Psoas muscle (tissue), 8 donors: ENCODE measurements around the gene BCAS3. TPM values are rescaled to one million over a fixed set of nuclear protein-coding genes. Genes with fewer than 3 reads are reported as not detected.

Experiments
- ATAC-seq, 4 donors: fragments of 200-7000 bp; cut with Tn5 transposase; one replicate each; pipeline ENCODE4 v1.9.1; 2020; ENCODE audit warnings: moderate library complexity in 3 of 4, mild to moderate bottlenecking in 2 of 4
- DNase-seq, 2 donors: peaks; one replicate each; pipeline ENCODE4 v3.0.0-alpha.2; 2020
- H3K27ac ChIP-seq: fragments of 200-600 bp; one replicate; pipeline ENCODE4 v1.8.0; 2022
- H3K27me3 ChIP-seq, 3 donors: fragments of 200-600 bp in 1 of 3; one replicate each; pipeline versions ENCODE4 v1.6.1 to v1.8.0; 2013 to 2022; ENCODE audit warnings: low read length in 2 of 3, mild to moderate bottlenecking in 2 of 3, moderate library complexity in 1 of 3; ENCODE audit not compliant: insufficient read depth in 3 of 3
- H3K36me3 ChIP-seq, 2 donors: fragments of 200-600 bp in 1 of 2; one replicate each; pipeline versions ENCODE4 v1.6.1 to v1.8.0; 2013 to 2022; ENCODE audit warnings: low read depth in 1 of 2, mild to moderate bottlenecking in 1 of 2, moderate library complexity in 1 of 2; ENCODE audit not compliant: insufficient read depth in 1 of 2
- H3K4me1 ChIP-seq: fragments of 200-600 bp; one replicate; pipeline ENCODE4 v1.8.0; 2022
- H3K4me3 ChIP-seq: fragments of 200-600 bp; one replicate; pipeline ENCODE4 v1.8.0; 2022; ENCODE audit warnings: mild to moderate bottlenecking
- H3K9me3 ChIP-seq: fragments of 200-600 bp; one replicate; pipeline ENCODE4 v1.8.0; 2022
- WGBS, 3 donors: extraction: QIAGEN DNeasy Blood & Tissue Kit; methylation state at CpG; one replicate each; pipeline versions ENCODE4 v1.1.6 to v1.1.7; 2013; 5-methylcytosine and 5-hydroxymethylcytosine counted together
- intact Hi-C, 2 donors: fragments of 100-400 bp; cut with DNase I; formaldehyde crosslinking; loops; one replicate each; pipeline versions ENCODE4 v1.11.0 to v1.14.2; 2022
- polyA plus RNA-seq, 3 donors: library from polyadenylated mRNA; stranded (reverse); fragments of 200-250 nt; gene quantifications; one replicate each; pipeline ENCODE4 v1.2.3, GENCODE V29; 2013
- total RNA-seq, 4 donors: library from RNA; stranded (reverse); fragmentation: NEBNext Ultra II Directional in 2 of 4; extraction: Animal tissue kit (Norgen Biotek cat#: 25700) in 2 of 4; gene quantifications; one replicate each; pipeline versions ENCODE4 v1.2.1 to v1.2.4, GENCODE V29; 2021 to 2023
- TF ChIP-seq, protein P1 (sequence below): fragments of 200-600 bp; IDR thresholded peaks from one replicate; pipeline ENCODE4 v1.8.0; 2022; ENCODE audit warnings: antibody characterized with exemption
- donor health status: healthy with polysubstance abuse.
- donor health status: DM: no; HTN: no; CAD: no; lungs with moderate emphysema.
- donor health status: Bipolar disorder and iron deficiency.
- donor health status: healthy.
- donor health status: DM: yes; HTN: yes; CAD: no.
- donor health status: DM: no; HTN: no; CAD: no.
- donor health status: DM: no; HTN: no; CAD: no.
- donor health status: DM: yes; HTN: yes; CAD: no.

BCAS3 gene
- total and polyA plus RNA-seq, 7 donors = 2.4 to 28.8 (median 15.0) TPM

DNA sequence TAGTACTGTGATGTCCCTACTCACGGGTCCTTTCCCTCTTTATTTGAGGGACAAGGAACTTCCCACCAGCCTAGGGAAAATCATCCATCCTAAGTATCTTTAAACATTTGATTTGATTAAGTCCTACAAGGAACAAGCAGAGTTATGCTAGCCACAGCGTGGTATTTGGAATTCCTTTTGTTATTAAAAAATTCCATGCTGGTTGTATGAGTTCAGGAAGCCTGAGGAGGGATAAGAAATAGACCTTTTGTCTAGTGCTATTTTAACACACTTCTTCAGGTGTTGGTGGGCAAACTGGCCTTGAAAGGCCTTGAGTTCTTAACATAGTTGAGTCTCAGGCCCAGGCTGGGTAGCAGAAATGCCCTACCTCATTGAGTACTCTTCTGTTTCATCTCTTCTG lies 616.6 kb downstream of the BCAS3 start:
- TF ChIP-seq, protein P1, sequence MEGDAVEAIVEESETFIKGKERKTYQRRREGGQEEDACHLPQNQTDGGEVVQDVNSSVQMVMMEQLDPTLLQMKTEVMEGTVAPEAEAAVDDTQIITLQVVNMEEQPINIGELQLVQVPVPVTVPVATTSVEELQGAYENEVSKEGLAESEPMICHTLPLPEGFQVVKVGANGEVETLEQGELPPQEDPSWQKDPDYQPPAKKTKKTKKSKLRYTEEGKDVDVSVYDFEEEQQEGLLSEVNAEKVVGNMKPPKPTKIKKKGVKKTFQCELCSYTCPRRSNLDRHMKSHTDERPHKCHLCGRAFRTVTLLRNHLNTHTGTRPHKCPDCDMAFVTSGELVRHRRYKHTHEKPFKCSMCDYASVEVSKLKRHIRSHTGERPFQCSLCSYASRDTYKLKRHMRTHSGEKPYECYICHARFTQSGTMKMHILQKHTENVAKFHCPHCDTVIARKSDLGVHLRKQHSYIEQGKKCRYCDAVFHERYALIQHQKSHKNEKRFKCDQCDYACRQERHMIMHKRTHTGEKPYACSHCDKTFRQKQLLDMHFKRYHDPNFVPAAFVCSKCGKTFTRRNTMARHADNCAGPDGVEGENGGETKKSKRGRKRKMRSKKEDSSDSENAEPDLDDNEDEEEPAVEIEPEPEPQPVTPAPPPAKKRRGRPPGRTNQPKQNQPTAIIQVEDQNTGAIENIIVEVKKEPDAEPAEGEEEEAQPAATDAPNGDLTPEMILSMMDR = no peak
- 91 to 94% (median 91%) methylated on average over 2 of the region's 2 CpGs for WGBS, 3 donors
- Histone ChIP-seq H3K4me1 (peaks cover 8% of the 10 kb centered on the region), H3K9me3 (no peaks in the 10 kb centered on the region), H3K27ac (no peak overlapping the region), H3K27me3 (no peaks in the 10 kb centered on the region), H3K36me3 (no peaks in the 10 kb centered on the region), H3K4me3 (no peak overlapping the region)
- intact Hi-C loops = no loop called here
- DNase-seq = no peak
- ATAC-seq = no peak

DNA sequence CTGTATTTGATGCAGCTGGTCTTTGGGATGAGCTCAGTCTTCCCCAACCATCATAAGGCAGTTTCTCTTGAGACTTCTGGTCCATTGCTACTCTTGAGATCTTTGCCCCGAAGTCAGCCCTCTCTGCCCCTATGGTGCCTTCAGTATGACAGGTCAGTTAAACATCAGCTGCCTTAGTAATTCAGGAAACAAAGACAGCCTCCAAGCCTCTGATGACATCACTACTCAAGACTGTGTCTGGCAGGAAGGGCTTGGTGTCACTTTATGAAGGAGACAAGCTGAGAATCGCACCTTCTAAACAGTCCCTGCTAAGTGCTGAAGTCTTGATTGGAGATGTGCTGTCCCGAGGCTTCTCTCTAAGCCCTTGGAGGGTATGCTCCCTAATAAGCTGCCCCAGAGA lies 617.1 kb downstream of the BCAS3 start:
- peaks cover 8% of the 10 kb centered on the region for H3K4me1 ChIP-seq
- ATAC-seq (no peak), DNase-seq (no peak)
- TF ChIP-seq, protein P1 = no peak
- no peaks in the 10 kb centered on the region for H3K36me3 ChIP-seq
- 65 to 68% (median 67%) methylated on average over 3 of the region's 3 CpGs for WGBS, 3 donors
- H3K27ac ChIP-seq = no peak overlapping the region
- H3K27me3 ChIP-seq = no peaks in the 10 kb centered on the region
- intact Hi-C loops = no loop called here
- no peak overlapping the region for H3K4me3 ChIP-seq
- no peaks in the 10 kb centered on the region for H3K9me3 ChIP-seq

DNA sequence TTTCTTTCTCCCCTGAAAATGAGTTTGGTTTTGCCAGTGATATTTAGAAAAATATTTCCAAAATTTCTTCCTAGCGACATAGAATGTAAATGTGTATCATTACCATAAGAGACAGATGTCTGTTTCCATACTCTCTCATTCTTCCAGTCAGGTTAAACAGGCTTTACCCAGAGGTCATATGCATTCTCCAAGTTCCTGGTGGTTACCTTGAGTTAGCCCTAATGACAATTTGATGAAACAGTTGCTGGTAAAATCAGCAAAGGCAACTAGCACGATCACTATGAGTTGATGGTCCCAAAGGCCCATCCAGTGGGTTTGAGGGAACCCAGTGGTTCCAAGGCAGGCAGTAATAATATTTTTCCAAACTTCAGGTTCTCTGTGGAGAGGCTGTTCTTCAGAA lies 618.4 kb downstream of the BCAS3 start:
- ATAC-seq (no peak), DNase-seq (no peak)
- Histone ChIP-seq H3K36me3 (no peaks in the 10 kb centered on the region), H3K27me3 (no peaks in the 10 kb centered on the region), H3K4me1 (peaks cover 6% of the 10 kb centered on the region), H3K9me3 (no peaks in the 10 kb centered on the region), H3K4me3 (no peak overlapping the region), H3K27ac (no peak overlapping the region)
- WGBS, 3 donors = 94 to 98% (median 96%) methylated on average over 2 of the region's 2 CpGs
- TF ChIP-seq, protein P1 = no peak
- intact Hi-C loops = no loop called here

DNA sequence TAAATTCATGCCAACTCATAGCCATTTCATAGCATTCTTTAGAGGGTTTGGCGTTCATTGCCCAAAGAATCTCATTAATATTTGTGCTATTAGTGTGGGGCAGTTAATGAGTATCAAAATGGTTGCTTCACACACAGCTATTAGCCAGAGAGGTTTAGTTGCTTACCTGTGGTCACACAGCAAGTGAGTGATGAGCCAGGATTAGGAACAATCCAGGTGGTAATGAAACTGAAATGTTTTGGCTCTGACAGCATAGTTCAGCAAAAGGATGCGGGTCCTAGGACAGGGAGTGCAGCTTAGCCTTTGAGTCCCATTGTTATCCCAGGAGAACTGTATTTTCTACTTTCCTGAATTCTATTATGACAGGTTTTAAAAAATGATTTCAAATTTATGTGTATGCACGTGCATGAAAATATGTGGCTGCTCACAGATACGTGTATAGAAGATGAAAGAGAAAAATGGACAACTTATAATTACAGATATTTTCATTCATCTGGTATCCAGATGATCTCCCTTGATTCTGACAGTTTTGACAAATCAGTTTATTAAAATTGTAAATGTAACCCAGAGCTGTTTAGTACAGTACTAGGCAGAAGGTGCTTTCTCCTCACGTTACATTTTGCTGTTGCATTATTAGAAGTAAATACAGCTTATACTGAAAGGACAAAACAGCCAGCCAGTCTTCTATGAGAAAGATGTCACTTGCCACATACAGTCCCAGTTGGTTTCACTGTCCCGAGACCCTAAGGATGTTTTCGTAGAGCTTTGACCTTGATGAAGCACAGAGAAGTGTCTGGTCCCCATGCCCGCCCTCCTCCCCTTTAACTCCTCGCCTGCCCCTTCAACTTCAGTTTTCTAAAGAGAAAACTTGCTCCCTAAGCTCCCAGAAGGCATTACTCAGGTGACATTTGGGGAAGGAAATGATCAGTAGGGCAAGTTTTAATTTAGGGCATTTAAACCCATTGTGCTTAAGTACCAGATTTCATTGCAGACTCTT lies 622.2 kb downstream of the BCAS3 start:
- Histone ChIP-seq H3K27me3 (no peaks in the 10 kb centered on the region), H3K4me3 (no peak overlapping the region), H3K9me3 (no peaks in the 10 kb centered on the region), H3K36me3 (no peaks in the 10 kb centered on the region), H3K4me1 (no peaks in the 10 kb centered on the region), H3K27ac (no peak overlapping the region)
- WGBS, 3 donors = 82 to 83% (median 83%) methylated on average over 9 of the region's 9 CpGs
- DNase-seq (no peak), ATAC-seq (no peak)
- TF ChIP-seq, protein P1 = no peak
- intact Hi-C loops = no loop called here
